ENCODE results near the gene NHEJ1. TPM values are rescaled to one million over a fixed set of nuclear protein-coding genes. Genes with fewer than 3 reads are reported as not detected.

NHEJ1 gene
- total RNA-seq, 1 experiment from 2014 or later: 16.4 TPM

GRCh38 chr2:219034823-219035222 is 125.8 kb downstream of the NHEJ1 start:
- no peak overlapping the region for H3K9ac ChIP-seq (ENCODE audit: low read length)
- H3K36me3 ChIP-seq (ENCODE audit: control insufficient read depth in 1 of 2, insufficient read depth in 2 of 2, low read length in 2 of 2): no peaks in the 10 kb centered on the region
- ChIA-PET POLR2A (no interaction called here), RAD21 (ENCODE audit: low non-redundant PET in 1 of 2, low total read pairs in 2 of 2, uncharacterized antibody in 2 of 2, unreplicated experiment in 2 of 2) (no interaction called here), CTCF (no interaction called here)
- no peaks in the 10 kb centered on the region for H4K20me1 ChIP-seq (ENCODE audit: insufficient read depth)
- peaks cover 25% of the 10 kb centered on the region for H3K27me3 ChIP-seq (ENCODE audit: insufficient read depth, low read length)
- H3K27ac ChIP-seq (ENCODE audit: low read depth, low read length): no peak overlapping the region
- no peak for TF ChIP-seq ZFX (IDR thresholded peaks at IDR 0.05)
- TF ChIP-seq ELF1 (IDR thresholded peaks at IDR 0.05; ENCODE audit: borderline replicate concordance, low read depth): no peak
- TF ChIP-seq SIN3A (IDR thresholded peaks at IDR 0.05; ENCODE audit: low read depth): no peak
- TF ChIP-seq EZH2 (IDR thresholded peaks at IDR 0.05): no peak
- TF ChIP-seq RAD21 (IDR thresholded peaks at IDR 0.05; ENCODE audit: low read depth): peak; percentile 23; the same call in 1 of the 2 replicates
- TF ChIP-seq POLR2AphosphoS5 (IDR thresholded peaks at IDR 0.05; ENCODE audit: low read depth, low read length): no peak
- no peak for TF ChIP-seq ATF3 (IDR thresholded peaks at IDR 0.05)
- TF ChIP-seq MAX (IDR thresholded peaks at IDR 0.05): no peak
- TF ChIP-seq CTCF (IDR thresholded peaks at IDR 0.05 in 2 of 3, conservative IDR thresholded peaks at IDR 0.05 in 1 of 3; ENCODE audit: borderline replicate concordance in 1 of 3, insufficient read depth in 1 of 3, low read depth in 2 of 3, low read length in 2 of 3): 0 out of 6 replicates have a peak, but pooled peaks of 1 of the 3 experiments have one; percentile 13
- TF ChIP-seq REST (IDR thresholded peaks at IDR 0.05; ENCODE audit: low read depth): no peak
- no peak for TF ChIP-seq YY1 (IDR thresholded peaks at IDR 0.05; ENCODE audit: extremely low read depth, insufficient replicate concordance, low read depth, low read length)
- no peak for TF ChIP-seq FOSL1 (IDR thresholded peaks at IDR 0.05; ENCODE audit: low read depth)
- BruUV-seq (replicated peaks): no TSS peak
- H3K4me1 ChIP-seq (ENCODE audit: control insufficient read depth in 1 of 2, insufficient read depth in 2 of 2, low read length in 2 of 2): no peaks in the 10 kb centered on the region; a peak in 1 of 4 replicates
- H2AFZ ChIP-seq (ENCODE audit: low read depth, low read length, poor library complexity, severe bottlenecking): no peak overlapping the region
- H3K9me3 ChIP-seq (ENCODE audit: control insufficient read depth in 1 of 2, insufficient read depth in 1 of 2, low read depth in 1 of 2, low read length in 2 of 2): no peaks in the 10 kb centered on the region
- intact Hi-C loops (cut with micrococcal nuclease): no loop called here
- H3K79me2 ChIP-seq (ENCODE audit: insufficient read depth, low read length): no peaks in the 10 kb centered on the region
- DNase-seq (ENCODE audit: low read depth, low spot score) (no peak), ATAC-seq (no peak)
- H3K4me3 ChIP-seq (replicated peaks in 1 of 2; ENCODE audit: low read depth in 1 of 2, low read length in 2 of 2): no peak overlapping the region
- no peaks in the 10 kb centered on the region for H3K9me2 ChIP-seq (ENCODE audit: insufficient read depth)
- no peak overlapping the region for H3K4me2 ChIP-seq (ENCODE audit: low read length)

Measured in HCT116 (cell line).